ENCODE results near the gene TPX2. TPM values are rescaled to one million over a fixed set of nuclear protein-coding genes. Genes with fewer than 3 reads are reported as not detected.

TPX2 gene
- total and polyA plus RNA-seq, 2 of the 8 experiments (the other 6 are each of a cell fraction or from before 2014, with no cell fraction given) = 43.6 to 125 TPM

DNA sequence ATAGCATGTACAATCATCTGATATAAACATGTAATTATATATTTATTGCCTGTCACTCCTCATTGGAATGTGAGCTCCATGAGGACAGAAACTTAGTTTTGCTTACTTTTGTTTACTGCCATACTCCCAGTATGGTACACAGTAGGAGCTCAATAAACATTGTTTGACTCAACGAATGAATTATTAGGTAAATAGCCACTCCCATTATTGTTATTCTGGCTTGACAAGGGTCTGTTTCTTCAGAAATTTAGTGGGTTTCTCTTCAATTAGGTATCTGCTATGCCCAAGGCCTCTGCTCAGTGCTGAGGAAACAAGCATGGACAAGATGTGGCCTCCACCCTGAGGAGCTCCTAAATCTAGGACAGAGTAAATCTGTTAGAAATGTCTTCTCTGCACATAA, 22.7 kb upstream of the TPX2 start:
- Histone ChIP-seq H3K27ac (ENCODE audit: low read depth, low read length) (no peak overlapping the region), H4K8ac (ENCODE audit: extremely low read depth, insufficient read depth, low read length) (no peak overlapping the region), H4K91ac (replicated peaks; ENCODE audit: insufficient read length, low read length) (no peak overlapping the region), H3K36me3 (ENCODE audit: control insufficient read depth in 2 of 4, insufficient read depth in 4 of 4, low read length in 3 of 4) (peaks cover 0 to 16% (median 12%) of the 10 kb centered on the region in 4 experiments; a peak in 7 of 8 replicates), H2BK5ac (ENCODE audit: low read depth, low read length) (no peak overlapping the region), H3K9ac (replicated peaks in 1 of 4; ENCODE audit: extremely low read depth in 1 of 4, low read depth in 3 of 4, low read length in 3 of 4) (no peak overlapping the region), H4K5ac (ENCODE audit: insufficient read length, low read depth, low read length) (no peak overlapping the region), H2AK5ac (ENCODE audit: low read depth, low read length) (no peak overlapping the region), H2BK20ac (ENCODE audit: low read length) (no peak overlapping the region), H3K4me1 (replicated peaks in 1 of 4; ENCODE audit: control insufficient read depth in 3 of 4, insufficient read depth in 4 of 4, low read length in 3 of 4) (peaks cover 31 to 59% (median 48%) of the 10 kb centered on the region in 4 experiments), H2BK12ac (ENCODE audit: low read depth, low read length) (no peak overlapping the region), H3K23ac (ENCODE audit: insufficient read length) (no peak overlapping the region), H3K4ac (replicated peaks; ENCODE audit: insufficient read length, low read depth, low read length) (no peak overlapping the region), H2BK120ac (replicated peaks; ENCODE audit: low read depth, low read length) (no peak overlapping the region), H3K4me3 (ENCODE audit: extremely low read depth in 1 of 4, insufficient read depth in 2 of 4, low read depth in 3 of 4, low read length in 4 of 4) (no peak overlapping the region), H4K20me1 (replicated peaks in 1 of 2; ENCODE audit: control insufficient read depth in 1 of 2, insufficient read depth in 2 of 2, low read length in 2 of 2) (peaks cover 0 to 6% of the 10 kb centered on the region in 2 experiments), H3K14ac (ENCODE audit: insufficient read length) (no peak overlapping the region), H3K56ac (replicated peaks; ENCODE audit: insufficient read length, low read depth, low read length) (no peak overlapping the region), H3K23me2 (ENCODE audit: low read depth, low read length) (peaks cover 4% of the 10 kb centered on the region), H3K4me2 (ENCODE audit: insufficient read depth in 1 of 2, low read depth in 2 of 2, low read length in 2 of 2) (no peak overlapping the region), H2AFZ (ENCODE audit: low read length) (no peak overlapping the region), H3K9me3 (ENCODE audit: insufficient read depth in 2 of 2, low read depth in 1 of 2, low read length in 1 of 2) (no peaks in the 10 kb centered on the region), H3K27me3 (replicated peaks in 1 of 4; ENCODE audit: control insufficient read depth in 3 of 4, extremely low read depth in 1 of 4, insufficient read depth in 3 of 4, low read length in 3 of 4) (no peaks in the 10 kb centered on the region), H3K18ac (ENCODE audit: extremely low read depth, low read length) (no peak overlapping the region), H3K79me1 (ENCODE audit: low read depth, low read length) (peaks cover 2% of the 10 kb centered on the region; the same call in 1 of the 2 replicates), H3K79me2 (ENCODE audit: control insufficient read depth in 1 of 2, insufficient read depth in 2 of 2, low read length in 2 of 2) (peaks cover 13 to 96% of the 10 kb centered on the region in 2 experiments), H2BK15ac (ENCODE audit: low read length) (no peak overlapping the region)
- no peak for FAIRE-seq
- 91% methylated on average over 1 of the region's 1 CpG; no CpG with 5 or more reads in 1 of the 2 experiments for WGBS, 2 experiments (ENCODE audit: extremely low coverage in 1 of 2, insufficient coverage in 1 of 2, insufficient read length in 1 of 2, insufficient replicate concordance in 2 of 2, low coverage in 1 of 2, low lambda C conversion rate in 2 of 2, missing lambda C conversion rate in 1 of 2)
- DNase-seq (ENCODE audit: low read depth in 1 of 2, low spot score in 2 of 2) = no peak
- CTCF ChIA-PET (ENCODE audit: partially characterized antibody) = interaction anchor here (0.7 to 1.5 kb wide), 8 partner anchors 31 to 157 kb away, joined by 3 to 6 read pairs (median 4); no protein-coding TSS in a partner anchor
- POLR2A ChIA-PET (ENCODE audit: partially characterized antibody) = interaction anchor here (0.8 to 9.7 kb wide), 6 partner anchors 8 to 54 kb away, joined by 3 to 108 read pairs (median 7); no protein-coding TSS in a partner anchor
- TF ChIP-seq FOSL1 (IDR thresholded peaks at IDR 0.05; ENCODE audit: insufficient read depth, low read depth, low read length) (no peak), BCL11A (IDR thresholded peaks at IDR 0.05; ENCODE audit: low read depth in 2 of 2, low read length in 2 of 2) (no peak), KDM1A (IDR thresholded peaks at IDR 0.05; ENCODE audit: borderline replicate concordance, low read length) (no peak), KDM4A (IDR thresholded peaks at IDR 0.05; ENCODE audit: low read depth, low read length, severe bottlenecking) (no peak), HDAC6 (IDR thresholded peaks at IDR 0.05; ENCODE audit: low read depth, low read length) (no peak), SRF (IDR thresholded peaks at IDR 0.05; ENCODE audit: low read depth, low read length) (no peak), CBX5 (IDR thresholded peaks at IDR 0.05; ENCODE audit: low read depth, low read length) (no peak), MAFK (IDR thresholded peaks at IDR 0.05; ENCODE audit: low read depth, low read length) (no peak), SP1 (IDR thresholded peaks at IDR 0.05; ENCODE audit: low read depth, low read length) (no peak), CHD1 (IDR thresholded peaks at IDR 0.05; ENCODE audit: low read depth, low read length) (no peak), CEBPB (IDR thresholded peaks at IDR 0.05; ENCODE audit: low read depth, low read length) (no peak)
- TF ChIP-seq, protein P1, sequence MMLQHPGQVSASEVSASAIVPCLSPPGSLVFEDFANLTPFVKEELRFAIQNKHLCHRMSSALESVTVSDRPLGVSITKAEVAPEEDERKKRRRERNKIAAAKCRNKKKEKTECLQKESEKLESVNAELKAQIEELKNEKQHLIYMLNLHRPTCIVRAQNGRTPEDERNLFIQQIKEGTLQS (IDR thresholded peaks at IDR 0.05; ENCODE audit: insufficient read depth, low read depth, low read length) = no peak
- TF ChIP-seq, protein P2, sequence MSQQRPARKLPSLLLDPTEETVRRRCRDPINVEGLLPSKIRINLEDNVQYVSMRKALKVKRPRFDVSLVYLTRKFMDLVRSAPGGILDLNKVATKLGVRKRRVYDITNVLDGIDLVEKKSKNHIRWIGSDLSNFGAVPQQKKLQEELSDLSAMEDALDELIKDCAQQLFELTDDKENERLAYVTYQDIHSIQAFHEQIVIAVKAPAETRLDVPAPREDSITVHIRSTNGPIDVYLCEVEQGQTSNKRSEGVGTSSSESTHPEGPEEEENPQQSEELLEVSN (IDR thresholded peaks at IDR 0.05) = no peak
